Measurements from ENCODE around the gene TXNRD3. TPM values are rescaled to one million over a fixed set of nuclear protein-coding genes. Genes with fewer than 3 reads are reported as not detected.

TXNRD3 gene
- total RNA-seq, 2 donors from 2014 or later: 0.50 TPM

DNA sequence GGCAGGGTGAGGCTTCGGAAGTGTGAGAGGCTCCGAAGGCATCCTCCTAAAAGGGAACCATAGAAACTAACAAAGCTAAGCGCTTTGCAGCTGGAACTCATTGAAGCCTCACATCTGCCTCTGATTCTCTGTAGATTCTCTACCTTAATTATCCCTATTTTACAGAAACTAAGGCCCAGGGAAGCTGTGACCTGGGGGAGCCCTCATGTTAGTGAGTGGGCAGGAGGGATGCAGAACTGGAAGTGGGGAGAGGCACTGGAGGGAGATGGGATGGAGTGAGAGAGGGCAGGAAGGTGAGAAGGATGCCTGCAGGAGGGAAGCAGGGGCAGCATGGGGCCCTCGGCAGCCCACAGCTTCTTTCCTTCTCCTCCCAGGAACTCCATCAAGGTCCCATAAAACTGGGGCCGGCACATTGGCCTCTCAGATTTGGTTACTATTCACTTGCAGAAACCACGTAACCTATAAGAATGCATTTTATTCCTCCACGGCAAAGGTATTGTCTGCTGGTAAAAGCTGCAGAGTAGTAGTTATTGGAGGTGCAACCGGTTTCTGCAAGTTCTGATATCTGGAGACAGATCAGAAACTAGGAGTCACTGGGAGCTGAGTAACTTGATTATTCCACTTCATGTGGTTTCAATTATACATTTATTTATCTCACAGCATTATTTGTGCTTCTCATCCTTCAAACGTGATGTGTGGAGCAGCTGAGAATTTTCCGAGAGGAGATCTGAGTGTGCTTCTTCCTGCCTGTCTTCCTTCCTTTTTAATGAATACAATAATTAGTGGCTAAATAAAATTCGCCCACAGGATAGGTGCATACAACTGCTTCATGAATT, 25.1 kb upstream of the TXNRD3 start:
- ATAC-seq (no peak), DNase-seq (no peak)
- Mint-ChIP-seq H3K27me3 (peaks cover 43% of the 10 kb centered on the region), H3K36me3 (ENCODE audit: low read depth) (no peaks in the 10 kb centered on the region), H3K4me3 (no peak overlapping the region), H3K4me1 (peaks cover 6% of the 10 kb centered on the region), H3K27ac (no peak overlapping the region)
- no peaks in the 10 kb centered on the region for H3K9me3 ChIP-seq (ENCODE audit: control insufficient read depth, low read length, poor library complexity, severe bottlenecking)

DNA sequence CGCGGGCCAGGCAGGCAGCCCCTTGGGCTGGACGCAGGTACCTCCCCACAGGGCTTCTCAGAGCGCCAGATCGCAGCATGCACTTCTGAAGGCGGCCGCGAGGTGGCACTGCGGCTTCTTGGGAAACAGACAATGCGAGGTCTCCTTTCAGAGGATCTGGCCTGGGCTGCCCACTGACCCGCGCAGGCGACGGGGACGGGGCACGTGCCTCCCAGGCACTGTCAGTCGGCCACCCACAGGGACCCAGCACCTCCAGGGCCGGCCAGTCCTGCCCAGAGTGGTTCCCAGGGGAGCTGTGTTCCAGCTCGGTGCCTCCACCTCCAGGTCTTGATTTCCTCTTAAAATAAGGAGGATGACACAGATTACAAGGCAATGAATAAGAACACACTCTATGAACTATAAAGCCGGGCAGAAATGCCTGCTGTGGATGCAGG, 24.4 kb upstream of the TXNRD3 start:
- DNase-seq: peak; percentile 55 to 75 (median 59)
- no peaks in the 10 kb centered on the region for H3K9me3 ChIP-seq (ENCODE audit: control insufficient read depth, low read length, poor library complexity, severe bottlenecking)
- Mint-ChIP-seq H3K27me3 (peaks cover 43% of the 10 kb centered on the region), H3K27ac (no peak overlapping the region), H3K36me3 (ENCODE audit: low read depth) (no peaks in the 10 kb centered on the region), H3K4me1 (peaks cover 5% of the 10 kb centered on the region), H3K4me3 (peak overlapping the region; percentile 12)
- ATAC-seq: peak; percentile 83

DNA sequence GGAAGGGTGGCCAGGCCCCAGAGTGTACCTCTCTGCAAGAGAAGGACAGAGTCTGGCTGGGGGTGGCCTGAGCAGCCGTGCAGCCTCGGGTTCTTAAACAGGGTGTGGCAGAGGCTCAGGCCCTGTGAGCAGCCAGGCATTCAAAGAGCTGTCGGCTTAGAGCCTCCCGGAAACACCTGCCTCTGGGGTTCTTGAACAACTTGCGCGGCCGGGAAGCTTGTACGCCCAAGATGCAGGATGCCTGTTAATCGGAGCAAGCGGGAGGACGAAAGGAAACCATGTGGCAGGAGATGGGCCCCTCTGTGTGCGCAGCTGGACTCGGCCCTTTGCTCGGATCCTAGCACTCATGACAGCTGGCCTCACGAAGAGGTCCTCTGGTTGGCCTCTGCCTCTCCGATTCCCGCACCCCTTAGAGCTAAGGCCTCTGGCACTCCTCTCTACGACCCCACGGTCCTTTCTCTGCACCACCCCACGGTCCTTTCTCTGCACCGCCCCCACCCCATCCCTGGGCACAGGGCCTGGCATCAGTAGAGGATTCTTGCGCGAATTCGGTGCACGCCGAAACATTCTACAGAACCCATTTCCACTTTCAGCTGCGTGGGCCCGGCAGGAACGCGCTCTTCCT, 23.9 kb upstream of the TXNRD3 start:
- DNase-seq (no peak), ATAC-seq (no peak)
- Mint-ChIP-seq H3K27ac (no peak overlapping the region), H3K36me3 (ENCODE audit: low read depth) (no peaks in the 10 kb centered on the region), H3K4me1 (peaks cover 4% of the 10 kb centered on the region), H3K4me3 (peak overlapping the region; percentile 12), H3K27me3 (peaks cover 41% of the 10 kb centered on the region)
- no peaks in the 10 kb centered on the region for H3K9me3 ChIP-seq (ENCODE audit: control insufficient read depth, low read length, poor library complexity, severe bottlenecking)

DNA sequence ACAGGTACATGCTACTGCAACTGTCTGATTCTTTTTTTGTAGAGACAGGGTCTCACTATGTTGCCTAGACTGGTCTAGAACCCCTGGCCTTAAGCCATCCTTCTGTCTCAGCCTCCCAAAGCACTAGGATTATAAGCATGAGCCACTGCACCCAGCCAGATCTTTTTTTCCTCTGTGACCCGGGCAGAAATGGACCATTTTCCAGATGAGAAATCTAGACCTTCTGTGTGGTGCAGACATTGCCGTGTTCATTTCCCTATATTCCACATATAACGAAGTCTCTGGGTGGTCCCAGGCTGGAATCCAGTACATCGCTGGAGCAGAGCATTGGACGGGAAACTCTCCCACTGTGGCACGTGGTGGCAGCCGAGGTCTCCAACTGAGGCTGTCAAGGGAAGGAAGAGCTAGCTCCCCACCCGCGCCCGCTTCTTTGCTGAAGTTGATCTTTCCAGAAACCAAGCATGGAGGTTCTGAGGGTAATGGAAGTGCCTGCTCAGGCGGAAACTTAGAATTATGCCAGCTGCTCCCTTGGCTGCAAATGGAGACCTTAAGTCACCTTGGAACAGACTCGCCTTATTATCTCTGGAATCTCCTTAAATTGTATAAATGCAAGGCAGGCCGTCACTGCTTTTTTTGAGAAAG, 23.1 kb upstream of the TXNRD3 start:
- ATAC-seq (no peak), DNase-seq (no peak)
- H3K27me3 Mint-ChIP-seq: peaks cover 41% of the 10 kb centered on the region
- H3K27ac Mint-ChIP-seq: no peak overlapping the region
- H3K9me3 ChIP-seq (ENCODE audit: control insufficient read depth, low read length, poor library complexity, severe bottlenecking): no peaks in the 10 kb centered on the region
- no peak overlapping the region for H3K4me3 Mint-ChIP-seq
- H3K36me3 Mint-ChIP-seq (ENCODE audit: low read depth): no peaks in the 10 kb centered on the region
- H3K4me1 Mint-ChIP-seq: peaks cover 4% of the 10 kb centered on the region

DNA sequence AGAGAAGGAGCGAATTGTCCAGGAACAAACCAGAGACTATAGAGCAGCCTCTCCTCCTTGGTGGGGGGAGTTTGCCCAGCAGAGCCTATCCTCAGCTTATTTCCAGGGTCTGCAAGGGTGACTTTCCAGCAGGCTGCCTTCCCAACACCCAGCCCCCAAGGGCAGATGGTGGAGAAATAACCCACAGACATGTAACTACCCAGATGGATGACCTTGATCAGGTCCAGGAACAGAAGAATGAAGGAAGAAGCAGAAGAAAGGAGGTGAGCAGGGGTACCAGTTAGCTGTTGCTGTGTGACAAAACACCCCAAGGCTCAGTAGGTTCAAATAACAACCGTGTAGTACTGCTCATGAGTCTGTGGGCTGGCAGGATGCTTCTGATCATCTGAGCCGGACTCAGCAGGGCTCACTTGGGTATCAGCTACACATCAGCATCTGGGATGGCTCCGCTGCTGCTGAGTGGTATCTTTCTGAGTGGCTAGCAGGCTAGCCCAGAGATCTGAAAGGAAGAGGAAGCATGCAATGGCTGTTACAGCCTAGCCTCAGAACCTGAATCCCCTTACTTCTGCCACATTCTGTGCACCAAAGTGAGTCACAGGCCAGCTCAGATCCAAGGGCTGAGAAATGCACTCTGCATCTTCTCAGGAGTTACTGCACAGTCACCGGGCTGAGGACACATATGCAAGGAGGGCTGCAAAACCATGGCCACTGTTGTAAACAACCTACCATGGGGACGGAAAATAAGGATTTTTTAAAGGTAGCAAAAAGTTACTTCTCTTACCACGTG, 22.2 kb upstream of the TXNRD3 start:
- no peak overlapping the region for H3K4me3 Mint-ChIP-seq
- peaks cover 36% of the 10 kb centered on the region for H3K27me3 Mint-ChIP-seq
- H3K4me1 Mint-ChIP-seq: peaks cover 4% of the 10 kb centered on the region
- ATAC-seq (no peak), DNase-seq (no peak)
- H3K27ac Mint-ChIP-seq: no peak overlapping the region
- no peaks in the 10 kb centered on the region for H3K36me3 Mint-ChIP-seq (ENCODE audit: low read depth)
- no peaks in the 10 kb centered on the region for H3K9me3 ChIP-seq (ENCODE audit: control insufficient read depth, low read length, poor library complexity, severe bottlenecking)

DNA sequence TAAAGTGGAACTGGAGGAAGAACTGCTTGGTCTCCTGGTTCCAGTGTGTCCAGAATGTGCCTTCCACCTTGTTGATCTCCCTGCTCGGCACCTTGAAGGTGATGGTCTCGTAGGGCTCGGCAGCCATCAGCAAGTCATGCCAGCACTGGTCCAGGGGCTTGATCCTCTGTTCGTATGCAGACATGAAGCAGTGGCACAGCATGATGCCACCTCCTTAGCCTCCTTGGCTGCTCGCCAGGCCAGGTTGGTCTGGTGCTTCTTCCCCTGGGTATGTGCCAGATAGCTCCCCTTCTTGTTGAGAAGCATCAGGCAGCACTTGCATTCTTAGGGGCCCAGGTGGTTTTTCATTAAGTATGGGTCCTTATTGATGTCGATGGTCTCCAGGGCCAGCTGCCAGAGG, 17.8 kb upstream of the TXNRD3 start:
- no peak for ATAC-seq
- Mint-ChIP-seq H3K4me1 (no peaks in the 10 kb centered on the region), H3K36me3 (ENCODE audit: low read depth) (no peaks in the 10 kb centered on the region), H3K27ac (no peak overlapping the region), H3K4me3 (no peak overlapping the region), H3K27me3 (peaks cover 20% of the 10 kb centered on the region)
- DNase-seq: no peak
- peaks cover 2% of the 10 kb centered on the region for H3K9me3 ChIP-seq (ENCODE audit: control insufficient read depth, low read length, poor library complexity, severe bottlenecking)

DNA sequence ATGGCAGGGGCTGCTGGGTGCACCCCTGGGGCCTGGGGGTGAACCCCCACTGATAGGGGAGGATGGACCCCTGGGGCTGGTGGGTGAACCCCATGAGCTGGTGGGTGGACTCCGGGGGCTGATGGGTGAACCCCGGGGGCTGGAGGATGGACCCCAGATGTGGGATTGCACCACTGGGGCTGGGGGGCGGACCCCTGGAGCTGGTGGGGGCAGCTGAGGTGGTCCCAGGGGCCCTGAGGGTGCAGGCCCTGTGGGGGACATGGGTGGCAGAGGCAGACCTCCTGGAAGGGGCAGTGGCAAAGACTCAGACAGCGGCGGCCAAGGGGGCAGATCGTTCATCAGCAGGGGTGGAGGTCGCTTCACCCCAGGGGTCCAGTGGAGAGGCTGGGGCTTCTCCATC, 17.4 kb upstream of the TXNRD3 start:
- Mint-ChIP-seq H3K4me3 (no peak overlapping the region), H3K27me3 (peaks cover 17% of the 10 kb centered on the region), H3K36me3 (ENCODE audit: low read depth) (no peaks in the 10 kb centered on the region), H3K4me1 (no peaks in the 10 kb centered on the region), H3K27ac (no peak overlapping the region)
- no peak for ATAC-seq
- DNase-seq: no peak
- peaks cover 2% of the 10 kb centered on the region for H3K9me3 ChIP-seq (ENCODE audit: control insufficient read depth, low read length, poor library complexity, severe bottlenecking)

DNA sequence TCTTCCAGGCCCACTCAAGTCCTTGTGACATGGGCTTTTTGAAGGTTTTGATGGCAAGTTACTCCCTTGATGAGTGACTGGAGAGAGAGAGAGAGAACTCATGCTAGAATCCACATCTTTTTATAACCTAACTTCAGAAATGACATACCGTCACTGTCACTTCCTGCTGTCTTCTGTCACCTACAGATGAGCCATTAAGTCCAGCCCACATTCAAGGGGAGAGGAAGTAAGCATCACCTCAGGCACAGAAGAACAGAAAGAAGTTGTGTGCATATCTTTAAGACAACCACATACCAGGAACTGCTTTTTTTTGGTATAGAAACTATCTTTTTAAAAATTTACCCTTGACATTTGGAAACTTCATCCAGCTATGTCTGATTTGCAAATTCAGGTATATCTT, 16.6 kb upstream of the TXNRD3 start:
- peaks cover 2% of the 10 kb centered on the region for H3K9me3 ChIP-seq (ENCODE audit: control insufficient read depth, low read length, poor library complexity, severe bottlenecking)
- no peaks in the 10 kb centered on the region for H3K4me1 Mint-ChIP-seq
- ATAC-seq (peak; percentile 39), DNase-seq (no peak)
- H3K27me3 Mint-ChIP-seq: peaks cover 10% of the 10 kb centered on the region
- H3K36me3 Mint-ChIP-seq (ENCODE audit: low read depth): no peaks in the 10 kb centered on the region
- H3K27ac Mint-ChIP-seq: no peak overlapping the region
- H3K4me3 Mint-ChIP-seq: no peak overlapping the region

DNA sequence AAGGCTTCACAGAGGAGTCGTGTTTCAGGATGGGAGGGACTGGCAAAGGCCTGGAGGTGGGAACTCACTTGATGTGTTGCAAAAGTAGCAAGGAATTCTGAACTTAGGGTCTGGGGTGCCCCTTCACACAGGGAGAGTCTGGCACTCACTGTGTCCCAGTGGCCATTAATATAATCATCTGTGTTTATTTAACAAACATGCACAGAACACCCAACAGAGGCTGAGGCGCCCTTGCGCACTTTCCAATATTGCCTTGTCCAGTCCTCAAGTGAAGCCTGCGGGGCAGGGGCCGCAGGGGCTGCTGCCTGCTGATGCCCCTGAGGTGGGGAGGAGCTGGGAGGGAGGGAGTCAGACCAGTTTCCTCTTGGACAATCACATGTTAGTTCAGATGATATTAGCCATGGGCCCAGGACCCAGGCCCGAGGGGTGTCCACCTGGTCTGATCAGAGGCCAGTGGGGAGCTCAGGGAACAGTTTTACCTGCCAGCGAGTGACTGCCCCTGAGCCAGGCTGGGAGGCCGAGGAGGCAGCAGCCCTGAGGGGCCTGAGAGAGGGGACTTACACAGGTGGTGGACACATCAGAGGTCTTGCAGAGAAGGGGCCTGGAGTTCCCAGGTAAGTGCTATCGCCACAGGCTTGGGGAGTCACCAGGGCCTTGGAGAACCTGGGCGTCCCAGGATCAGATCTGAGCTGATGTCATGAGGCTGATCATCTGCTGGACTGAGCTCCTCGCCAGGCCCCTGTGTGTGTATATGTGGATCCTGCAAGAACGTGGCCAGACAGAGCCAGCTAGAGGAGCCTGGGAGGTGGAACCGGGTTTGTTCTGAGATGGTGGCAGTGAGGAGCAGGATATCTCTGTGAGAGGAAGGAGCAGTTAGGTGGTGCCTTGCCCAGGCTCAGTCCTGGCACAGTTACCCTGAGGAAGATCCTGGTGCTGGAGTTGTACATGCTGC, 13.8 kb upstream of the TXNRD3 start:
- no peak overlapping the region for H3K4me3 Mint-ChIP-seq
- peaks cover 12% of the 10 kb centered on the region for H3K27me3 Mint-ChIP-seq

DNA sequence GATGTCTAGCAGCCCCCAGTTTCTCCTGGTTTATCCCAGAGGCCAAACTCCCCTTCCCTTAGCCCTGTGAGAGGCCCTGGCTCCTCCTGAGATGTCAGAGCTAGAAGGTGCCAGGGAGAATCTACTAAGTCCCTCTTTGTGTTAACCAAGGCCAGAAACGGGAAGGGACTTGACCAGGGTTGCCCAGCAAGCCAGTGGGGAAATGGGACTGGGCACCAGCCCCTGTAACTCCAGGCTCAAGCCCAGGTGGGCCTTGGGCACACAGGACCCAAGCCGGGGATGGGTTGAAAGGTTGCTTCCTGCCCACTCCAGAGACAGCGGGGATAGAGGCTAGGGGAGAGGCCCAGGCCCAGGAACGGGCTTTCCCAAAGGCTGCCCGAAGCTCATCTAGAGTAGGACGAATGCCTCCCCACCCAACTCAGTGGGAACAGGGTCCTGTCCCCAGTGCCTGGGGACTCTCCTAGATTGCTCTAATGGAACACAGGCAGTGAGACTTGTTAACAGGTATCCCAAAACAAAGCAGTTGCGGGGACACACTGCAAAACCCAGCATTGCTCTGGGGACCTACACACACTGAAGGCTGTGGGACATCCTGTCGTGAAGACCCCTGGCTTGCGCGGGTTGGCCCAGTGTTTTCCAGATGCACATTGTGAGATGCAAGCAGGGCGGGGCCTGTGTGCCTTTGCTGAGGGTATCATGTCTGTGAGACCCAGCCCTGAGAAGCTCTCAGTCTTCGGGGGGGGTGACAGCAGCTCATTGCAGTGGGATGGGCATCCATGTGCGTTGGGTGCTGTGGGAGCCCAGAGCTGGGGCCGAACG, 12.9 kb upstream of the TXNRD3 start:
- H3K4me3 Mint-ChIP-seq: no peak overlapping the region
- DNase-seq (no peak), ATAC-seq (no peak)
- peaks cover 2% of the 10 kb centered on the region for H3K4me1 Mint-ChIP-seq
- no peaks in the 10 kb centered on the region for H3K36me3 Mint-ChIP-seq (ENCODE audit: low read depth)
- H3K9me3 ChIP-seq (ENCODE audit: control insufficient read depth, low read length, poor library complexity, severe bottlenecking): peaks cover 2% of the 10 kb centered on the region
- peaks cover 20% of the 10 kb centered on the region for H3K27me3 Mint-ChIP-seq
- H3K27ac Mint-ChIP-seq: no peak overlapping the region

More for the DNA sequence above, 13.8 kb upstream of the TXNRD3 start:
- ATAC-seq (no peak), DNase-seq (no peak)
- H3K4me1 Mint-ChIP-seq: peaks cover 2% of the 10 kb centered on the region
- H3K9me3 ChIP-seq (ENCODE audit: control insufficient read depth, low read length, poor library complexity, severe bottlenecking): peaks cover 2% of the 10 kb centered on the region
- H3K27ac Mint-ChIP-seq: no peak overlapping the region
- H3K36me3 Mint-ChIP-seq (ENCODE audit: low read depth): no peaks in the 10 kb centered on the region

DNA sequence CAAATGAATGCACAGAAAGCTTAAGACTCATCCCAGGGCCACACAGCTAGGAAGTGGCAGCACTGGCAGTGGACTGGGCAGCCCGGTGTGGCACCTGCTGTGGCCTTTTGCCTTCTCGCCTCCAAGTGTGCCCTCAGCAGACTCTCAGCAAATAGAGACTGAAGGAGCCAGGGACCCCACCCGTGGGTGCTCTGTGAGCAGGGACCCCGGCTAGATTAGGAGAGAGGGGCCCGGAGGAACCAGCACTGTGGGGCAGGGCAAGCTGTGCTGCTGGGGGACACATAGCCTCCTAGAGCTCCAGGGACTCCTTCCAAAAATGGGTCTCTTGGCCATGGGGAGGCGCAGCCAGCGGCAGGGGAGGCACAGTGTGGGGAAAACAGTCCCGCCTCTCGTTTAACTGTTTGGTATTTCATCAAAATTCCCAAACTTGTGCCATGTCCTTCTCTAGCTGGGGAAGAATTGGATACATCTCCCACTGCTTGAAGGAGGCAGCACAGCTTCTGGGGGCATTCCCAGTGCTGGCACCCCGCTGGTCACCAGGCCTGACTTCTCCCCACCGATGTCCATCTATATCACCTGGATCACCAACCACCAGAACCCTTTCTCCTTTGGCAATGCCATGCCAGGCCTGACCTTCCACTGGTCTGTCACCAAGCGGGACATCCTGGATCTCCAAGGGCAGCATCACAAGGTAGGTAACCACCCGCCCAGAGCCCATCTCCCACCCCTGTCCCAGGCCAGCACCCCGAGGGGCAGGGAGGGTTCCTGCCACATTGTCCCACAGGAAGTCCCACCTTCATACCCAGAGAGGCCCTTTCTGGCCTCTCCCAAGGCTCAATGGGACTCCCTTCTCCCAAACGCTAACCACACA, 12.0 kb upstream of the TXNRD3 start:
- no peak for DNase-seq
- Mint-ChIP-seq H3K4me3 (no peak overlapping the region), H3K36me3 (ENCODE audit: low read depth) (no peaks in the 10 kb centered on the region), H3K27ac (no peak overlapping the region), H3K4me1 (peaks cover 2% of the 10 kb centered on the region), H3K27me3 (peaks cover 27% of the 10 kb centered on the region)
- peaks cover 2% of the 10 kb centered on the region for H3K9me3 ChIP-seq (ENCODE audit: control insufficient read depth, low read length, poor library complexity, severe bottlenecking)
- no peak for ATAC-seq

Measured in T-helper 17 cell (primary cell).